GM18526 (cell line): Measurements from ENCODE around the gene KBTBD2.

Source experiments
- POLR2A ChIP-seq: IDR thresholded peaks from 3 replicates; pipeline ENCODE4 v1.6.1; 2011; ENCODE audit not compliant: insufficient read length; ENCODE audit errors: extremely low read depth

KBTBD2 gene

DNA sequence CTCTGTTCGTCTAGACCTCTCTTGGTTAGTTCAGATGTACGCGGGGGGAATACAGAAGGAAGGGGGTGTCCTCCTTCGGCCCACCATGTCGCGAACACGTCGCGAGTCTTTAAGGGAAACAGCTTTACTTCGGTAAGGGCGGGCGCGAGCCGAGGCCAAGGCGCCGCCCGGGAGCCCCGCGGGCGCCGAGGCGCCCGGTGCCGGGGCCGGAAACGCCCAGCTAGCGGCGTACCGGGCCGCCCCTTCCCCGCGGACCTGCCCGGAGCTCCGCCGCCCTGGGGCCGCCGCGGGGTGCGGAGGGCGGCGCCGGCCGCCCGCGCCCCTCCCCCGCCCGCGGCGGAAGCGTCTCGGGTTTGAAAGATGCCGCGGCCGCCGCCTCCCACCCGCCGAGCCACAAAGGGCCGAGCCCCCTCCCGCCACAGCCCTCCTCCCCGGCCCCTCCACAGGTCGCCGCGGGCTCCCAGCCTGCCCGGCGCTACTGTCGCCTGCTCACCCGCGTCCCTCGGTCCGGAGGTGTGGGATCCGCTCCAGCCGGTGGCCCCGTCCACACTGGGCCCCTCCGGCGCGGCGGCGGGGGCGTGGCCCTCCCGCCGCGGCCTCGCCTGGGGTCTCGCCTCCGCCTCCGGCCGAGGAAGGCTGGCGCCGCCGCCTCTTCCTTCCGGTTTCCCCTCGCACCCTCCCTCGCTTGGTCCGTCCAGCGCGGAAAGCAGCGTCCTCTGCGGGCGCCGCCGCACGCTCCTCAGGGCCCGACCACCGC is at the start of gene KBTBD2:
Gene KBTBD2, minus strand, starts transcription at position 718 of the 757 bp plus-strand sequence. CDS start 12,156 bp downstream, outside the sequence.
- peak; percentile 64 for TF ChIP-seq POLR2A

DNA sequence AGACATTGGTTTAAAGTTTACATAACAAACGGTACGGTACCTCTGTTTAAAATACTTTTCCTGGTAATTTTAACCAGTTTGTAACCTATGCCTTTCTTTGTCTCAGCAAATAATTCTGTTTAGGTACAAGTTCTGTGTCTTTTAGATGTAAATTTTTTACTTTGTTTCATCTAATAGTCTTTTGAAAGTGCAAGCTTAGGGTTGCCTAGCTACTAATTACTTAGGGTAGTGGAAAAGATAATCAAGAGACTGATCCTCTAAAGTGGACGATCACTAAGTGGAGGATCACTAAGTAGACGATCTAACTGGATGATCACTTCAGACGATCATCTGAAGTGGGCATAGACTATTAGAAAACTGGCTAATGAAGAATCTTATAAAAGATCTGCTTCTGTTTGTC is 49.6 kb upstream of the KBTBD2 start:
- no peak for TF ChIP-seq POLR2A

DNA sequence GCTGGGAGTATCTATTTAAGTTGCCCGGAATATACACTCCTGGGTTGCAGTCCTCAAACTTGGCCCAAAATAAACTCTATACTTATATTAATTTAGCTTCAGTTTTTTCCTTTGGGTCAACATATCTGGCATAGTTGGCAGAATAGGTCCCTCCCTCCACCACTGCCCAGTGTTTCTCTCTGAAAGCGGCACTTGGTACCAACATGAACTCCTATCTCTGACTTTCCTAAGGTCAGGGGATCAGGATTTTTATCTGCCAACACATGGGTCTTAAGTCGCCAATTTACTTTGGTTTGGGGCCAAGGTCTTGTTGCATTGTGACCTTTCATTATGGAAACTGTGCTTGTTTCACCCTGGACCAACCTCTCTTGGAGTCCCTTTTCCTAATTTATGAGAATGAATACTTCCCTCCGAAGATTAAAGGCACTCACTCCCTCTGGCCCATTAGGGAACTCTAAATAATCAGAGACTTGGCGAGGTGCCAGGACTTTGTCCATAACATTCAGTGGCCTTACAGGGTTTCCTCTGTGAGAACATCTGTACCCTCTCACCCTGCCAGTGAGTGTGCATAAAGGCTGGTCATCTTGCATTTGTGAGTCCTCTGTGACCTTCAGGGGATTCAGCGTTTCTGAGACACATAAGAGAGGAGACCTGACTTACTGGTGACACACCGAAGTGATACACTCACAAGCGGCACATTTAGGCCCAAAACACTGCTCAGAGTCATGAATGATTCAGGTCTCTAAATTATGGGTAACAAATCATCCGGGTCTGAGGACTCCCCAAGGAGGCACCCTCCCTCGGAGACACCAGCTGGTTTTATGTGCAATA is 46.0 kb upstream of the KBTBD2 start:
- no peak for TF ChIP-seq POLR2A

DNA sequence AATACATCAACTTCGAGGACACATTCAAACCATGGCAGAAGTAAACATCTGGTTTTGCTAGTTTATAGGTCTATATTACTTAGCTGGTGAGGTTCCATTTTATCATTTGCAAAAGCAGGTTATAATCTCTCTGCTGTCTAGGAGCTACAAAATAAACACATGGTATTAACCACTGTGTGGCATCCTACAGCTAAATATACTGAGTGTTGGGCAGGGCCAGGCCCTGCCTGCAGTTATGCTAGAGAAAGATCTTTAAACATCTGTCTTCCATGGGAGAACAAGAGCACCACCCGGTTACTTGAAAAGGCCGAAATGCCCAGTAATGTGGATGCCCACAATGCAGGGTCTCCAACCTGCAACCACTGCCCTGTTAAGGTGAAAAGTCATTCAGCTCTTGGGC is 45.1 kb upstream of the KBTBD2 start:
- no peak for TF ChIP-seq POLR2A

DNA sequence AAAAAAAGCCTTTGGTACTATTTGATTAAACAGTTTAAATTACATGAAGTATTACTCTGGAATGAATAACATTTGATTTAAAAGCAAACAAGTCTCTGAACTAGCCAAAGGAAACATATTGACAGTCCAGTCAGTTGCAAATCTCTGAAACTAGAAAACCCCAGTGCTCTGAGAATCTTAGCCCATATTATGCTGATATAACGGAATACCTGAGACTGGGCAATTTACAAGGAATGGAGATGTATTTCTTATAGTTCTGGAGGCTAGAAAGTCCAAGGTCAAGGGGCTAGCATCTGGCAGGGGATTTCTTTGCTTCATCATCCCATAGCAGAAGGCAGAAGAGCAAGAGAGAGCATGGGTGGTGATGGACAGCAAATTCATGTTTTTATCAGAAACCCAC is 44.0 kb upstream of the KBTBD2 start:
- no peak for TF ChIP-seq POLR2A

DNA sequence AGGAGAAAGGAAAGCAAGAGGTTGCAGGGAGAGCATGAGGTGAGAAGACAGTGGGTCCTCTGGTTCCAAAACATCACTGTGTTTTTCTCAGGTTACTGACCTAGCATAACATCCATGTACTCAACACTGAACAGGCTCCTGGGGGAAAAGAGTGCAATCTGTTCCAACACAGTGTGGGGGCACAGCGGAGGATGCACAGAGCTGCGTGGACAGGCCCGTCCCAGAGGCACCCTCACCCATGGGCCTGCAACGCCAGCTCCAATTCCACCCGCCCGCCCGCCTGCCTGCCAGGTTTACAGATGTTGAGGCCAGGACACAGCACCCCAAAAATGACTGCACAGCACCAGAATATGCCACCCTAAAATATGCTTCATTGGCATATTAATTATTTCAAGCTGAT is 38.8 kb upstream of the KBTBD2 start:
- no peak for TF ChIP-seq POLR2A

DNA sequence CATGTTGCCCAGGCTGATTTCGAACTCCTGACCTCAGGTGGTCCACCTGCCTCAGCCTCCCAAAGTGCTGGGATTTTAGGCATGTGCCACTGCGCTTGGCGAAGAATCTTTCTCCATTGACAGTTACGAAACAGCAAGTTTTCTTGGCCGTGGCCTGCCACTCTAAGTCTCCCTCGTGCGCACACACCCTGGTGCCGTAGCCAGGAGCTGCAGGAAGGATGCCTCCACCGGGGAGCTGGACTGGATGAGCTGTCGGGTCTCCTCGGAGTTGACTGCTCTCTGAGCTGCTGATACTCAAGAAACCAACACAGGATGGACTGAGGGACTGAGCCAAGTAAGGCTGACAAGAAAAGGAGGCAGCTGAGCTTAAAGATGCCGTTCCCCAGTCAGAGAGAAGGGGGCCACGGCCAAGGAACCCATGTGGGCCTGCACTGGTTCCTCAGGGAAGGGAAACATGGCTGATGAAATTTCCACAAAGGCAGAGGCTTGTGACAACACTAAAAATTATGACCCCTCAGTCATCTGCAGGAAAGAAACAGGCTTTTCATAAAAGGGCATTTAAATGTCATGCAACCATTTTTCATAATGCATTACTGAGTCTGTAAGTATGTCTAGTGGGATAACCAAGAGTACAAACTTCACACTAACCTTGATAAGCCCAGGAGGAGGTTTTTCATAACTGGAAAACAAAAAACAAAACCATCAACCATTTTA is 38.0 kb upstream of the KBTBD2 start:
- TF ChIP-seq POLR2A, result no peak

DNA sequence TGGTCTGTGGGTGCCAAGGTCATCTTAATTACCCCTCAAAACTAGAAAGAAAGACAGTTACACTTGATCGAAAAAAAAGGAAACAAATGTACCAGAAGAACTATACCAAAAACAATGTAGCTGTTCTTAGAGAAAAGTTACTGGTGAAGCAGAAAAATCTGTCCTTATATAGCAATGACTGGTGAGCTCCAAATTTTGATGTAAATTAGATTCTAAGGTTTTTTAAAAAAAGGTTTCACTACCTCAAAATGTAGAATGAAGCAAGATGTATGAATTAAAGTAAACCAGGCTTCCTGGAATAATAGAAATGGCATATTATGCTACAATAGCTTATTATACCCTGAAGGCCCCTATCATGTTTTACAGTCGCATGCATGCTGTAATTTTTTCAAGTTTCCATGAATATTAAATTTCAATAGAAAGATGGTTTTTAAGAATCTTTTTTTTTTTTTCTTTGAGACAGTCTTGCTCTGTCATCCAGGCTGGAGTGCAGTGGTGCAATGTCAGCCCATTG is 37.3 kb upstream of the KBTBD2 start:
- TF ChIP-seq POLR2A, result no peak

DNA sequence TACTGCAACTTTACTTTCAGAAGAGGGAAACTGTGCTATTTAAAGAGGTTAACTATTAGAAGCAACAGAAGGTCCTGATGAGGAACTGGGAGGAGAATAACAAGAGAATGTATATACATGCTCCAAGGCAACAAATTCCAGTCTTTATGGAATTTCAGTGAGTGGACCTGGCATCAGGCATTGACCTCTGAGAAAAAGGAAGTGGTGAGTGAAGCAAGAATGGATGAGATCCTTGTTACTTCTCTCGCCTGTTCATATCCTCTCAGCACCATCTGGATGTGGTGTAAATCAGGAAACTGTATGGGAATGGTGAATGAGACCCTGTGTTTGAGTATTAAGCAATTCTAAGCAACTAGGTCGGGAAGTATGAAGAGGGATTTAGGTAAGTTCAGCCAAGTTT is 30.3 kb upstream of the KBTBD2 start:
- TF ChIP-seq POLR2A, result no peak

DNA sequence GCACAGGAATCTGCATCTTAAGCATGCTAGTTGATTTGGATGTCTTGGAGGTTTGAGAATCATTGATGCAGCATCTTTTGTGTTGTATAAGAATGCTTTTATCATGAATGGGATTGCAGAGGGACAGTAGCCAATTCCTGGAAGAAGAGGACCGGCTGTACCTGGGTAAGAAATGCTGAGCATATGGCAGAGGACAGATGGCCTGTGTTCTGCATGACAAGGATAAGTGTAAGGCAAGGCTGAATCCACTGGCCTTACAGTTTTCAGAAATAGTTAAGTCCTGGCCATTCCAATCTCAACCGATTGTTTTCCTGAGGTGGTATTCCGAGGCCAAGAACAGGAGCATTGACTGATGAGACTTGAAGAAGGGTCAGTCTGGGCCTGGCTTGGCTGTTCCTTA is 24.4 kb upstream of the KBTBD2 start:
- TF ChIP-seq POLR2A, result no peak

DNA sequence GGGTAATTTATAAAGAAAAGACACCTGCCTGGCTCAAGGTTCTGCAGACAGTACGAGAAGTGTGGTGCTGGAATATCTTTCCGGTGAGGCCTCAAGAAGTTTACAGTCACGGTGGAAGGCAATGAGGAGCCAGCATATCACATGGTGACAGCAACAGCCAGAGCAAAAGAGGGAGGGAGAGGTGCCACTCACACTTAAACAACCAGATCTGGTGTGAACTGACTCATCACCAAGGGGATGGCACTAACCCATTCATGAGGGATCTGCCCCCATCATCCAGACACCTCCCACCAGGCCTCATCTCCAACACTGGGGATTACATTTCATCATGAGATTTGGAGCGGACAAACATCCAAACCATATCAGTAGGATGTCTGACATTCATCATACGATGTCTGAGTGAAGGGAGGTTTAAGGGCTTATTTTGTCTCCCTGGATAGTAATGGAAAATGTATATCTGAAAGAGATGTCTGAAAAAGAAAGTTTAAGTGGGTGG is 23.5 kb upstream of the KBTBD2 start:
- TF ChIP-seq POLR2A, result no peak

DNA sequence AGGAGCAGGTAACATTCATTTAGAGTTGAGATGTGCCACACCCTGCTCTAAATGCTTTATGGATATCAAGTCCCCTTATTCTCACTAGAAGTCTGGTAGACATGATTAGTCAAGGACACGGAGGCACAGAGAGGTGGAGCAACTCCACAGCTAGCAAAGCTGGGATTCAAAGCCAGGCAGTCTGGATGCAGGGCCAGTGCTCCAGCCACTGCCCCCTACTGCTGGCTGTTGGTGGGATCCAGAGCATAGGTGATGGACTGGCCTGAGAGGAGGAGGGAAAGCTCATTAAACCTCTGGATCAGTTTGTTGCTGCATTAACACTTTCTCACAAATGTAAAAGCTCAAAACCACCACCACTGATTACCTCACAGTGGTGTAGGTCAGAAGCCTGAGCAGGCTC is 22.6 kb upstream of the KBTBD2 start:
- no peak for TF ChIP-seq POLR2A

DNA sequence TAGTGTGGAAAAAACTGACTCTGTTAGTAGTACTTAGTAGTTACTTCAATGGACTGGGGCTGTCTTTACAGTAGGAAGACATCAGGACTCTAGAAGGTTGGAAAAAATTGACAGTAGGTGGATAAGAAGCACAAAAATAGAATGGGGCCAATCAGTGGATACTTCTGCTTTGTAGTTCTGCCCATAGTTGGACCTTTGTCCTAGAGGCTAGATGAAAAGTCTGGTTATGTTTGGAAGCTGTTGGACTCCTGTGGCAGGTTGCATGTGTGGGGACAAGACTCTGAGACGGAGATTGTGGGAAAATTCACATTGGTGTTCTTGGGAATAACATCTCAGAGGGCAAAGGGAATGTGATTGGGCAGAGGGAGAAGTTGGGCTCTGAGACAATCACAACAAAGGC is 18.6 kb upstream of the KBTBD2 start:
- no peak for TF ChIP-seq POLR2A

DNA sequence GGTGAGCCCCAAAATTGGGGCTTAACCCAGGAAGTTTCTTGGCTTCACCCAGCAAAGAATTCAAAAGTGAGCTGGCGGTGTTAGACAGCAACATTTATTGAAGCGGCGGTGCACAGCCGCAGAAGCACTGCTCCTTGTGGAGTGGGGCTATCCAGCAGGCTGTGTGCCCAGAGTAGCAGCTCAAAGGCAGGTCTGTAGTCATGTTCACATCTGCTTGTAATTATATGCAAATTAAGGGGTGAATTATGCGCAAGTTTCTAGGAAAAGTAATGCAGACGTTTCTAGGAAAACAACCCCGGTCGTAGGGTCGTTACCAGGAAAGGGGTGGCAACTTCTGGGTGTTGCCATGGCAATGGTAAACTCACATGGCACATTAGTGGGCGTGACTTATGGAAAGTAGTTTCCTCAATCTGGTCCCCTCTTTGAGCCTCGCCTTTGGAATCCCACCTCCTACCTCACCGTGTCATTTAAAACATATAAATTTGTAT is 13.7 kb upstream of the KBTBD2 start:
- TF ChIP-seq POLR2A, result no peak

DNA sequence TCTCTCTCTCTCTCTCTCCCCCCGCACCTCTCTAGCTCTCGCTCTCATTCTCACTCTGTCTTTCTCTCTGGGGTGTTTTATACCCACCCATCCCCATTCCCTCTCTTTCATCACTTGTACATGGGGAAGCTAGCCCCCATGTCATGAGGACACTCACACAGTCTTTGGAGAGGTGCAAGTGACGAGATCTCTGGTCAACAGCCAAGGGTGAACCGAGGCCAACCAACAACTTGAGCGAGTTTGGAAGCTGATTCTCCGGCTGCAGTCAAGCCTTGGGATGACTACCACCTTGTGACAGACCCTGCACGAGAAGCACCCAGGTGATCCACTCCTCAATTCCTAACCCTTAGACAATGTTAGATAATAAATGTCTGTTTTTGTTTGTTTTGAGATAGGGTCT is 10.1 kb upstream of the KBTBD2 start:
- no peak for TF ChIP-seq POLR2A
